ENCODE data around the gene KCNK3. TPM values are rescaled to one million over a fixed set of nuclear protein-coding genes. Genes with fewer than 3 reads are reported as not detected.

Gene KCNK3
- total and polyA plus RNA-seq, 2 of the 13 experiments (the other 11 are each of a cell fraction or from before 2014, with no cell fraction given): not detected

- no peak for TF ChIP-seq AGO1 (IDR thresholded peaks at IDR 0.05; ENCODE audit: low read depth, low read length, poor library complexity, severe bottlenecking)
- TF ChIP-seq ZNF644 (CRISPR knock-in tag; IDR thresholded peaks at IDR 0.05; ENCODE audit: low read depth): peak; percentile 99
- TF ChIP-seq MTERF4 (CRISPR knock-in tag; IDR thresholded peaks at IDR 0.05): no peak
- no peak for TF ChIP-seq THYN1 (CRISPR knock-in tag; IDR thresholded peaks at IDR 0.05; ENCODE audit: borderline replicate concordance, low read depth)
- no peak for TF ChIP-seq ZNF446 (CRISPR knock-in tag; IDR thresholded peaks at IDR 0.05)
- no peak for TF ChIP-seq NR2F2 (IDR thresholded peaks at IDR 0.05; ENCODE audit: borderline replicate concordance, low read depth)
- TF ChIP-seq ZNF33A (CRISPR knock-in tag; IDR thresholded peaks at IDR 0.05; ENCODE audit: borderline replicate concordance): no peak
- no peak for TF ChIP-seq KDM5B (CRISPR knock-in tag; IDR thresholded peaks at IDR 0.05; ENCODE audit: borderline replicate concordance)
- peak; percentile 38; the same call in 1 of the 2 replicates for TF ChIP-seq ZNF503 (CRISPR knock-in tag; IDR thresholded peaks at IDR 0.05)
- no peak for TF ChIP-seq KDM6A (CRISPR knock-in tag; IDR thresholded peaks at IDR 0.05; ENCODE audit: low read depth)
- no peak for TF ChIP-seq PCBP2 (optimal IDR thresholded peaks at IDR 0.05; ENCODE audit: low read depth, low read length, poor library complexity, severe bottlenecking)
- no peak for TF ChIP-seq MLLT10 (CRISPR knock-in tag; IDR thresholded peaks at IDR 0.05)
- TF ChIP-seq GTF3A (CRISPR knock-in tag; conservative IDR thresholded peaks at IDR 0.05): no peak
- 0 out of 2 replicates have a peak, but pooled peaks have one; percentile 52 for TF ChIP-seq RFXANK (CRISPR knock-in tag; IDR thresholded peaks at IDR 0.05)
- TF ChIP-seq CBFB (CRISPR knock-in tag; IDR thresholded peaks at IDR 0.05): no peak
- TF ChIP-seq ZNF430 (CRISPR knock-in tag; IDR thresholded peaks at IDR 0.05): no peak
- TF ChIP-seq GATA4 (IDR thresholded peaks at IDR 0.05; ENCODE audit: borderline replicate concordance, low read depth): no peak
- TF ChIP-seq ZNF160 (CRISPR knock-in tag; IDR thresholded peaks at IDR 0.05): no peak
- TF ChIP-seq ZFY (CRISPR knock-in tag; IDR thresholded peaks at IDR 0.05): no peak
- no peak for TF ChIP-seq ZNF704 (CRISPR knock-in tag; IDR thresholded peaks at IDR 0.05; ENCODE audit: borderline replicate concordance)
- no peak for TF ChIP-seq SOX13 (IDR thresholded peaks at IDR 0.05)
- peak in 1 of 2 experiments; percentile 59; a peak in 1 of 4 replicates for TF ChIP-seq SOX13 (CRISPR knock-in tag; conservative IDR thresholded peaks at IDR 0.05 in 1 of 2, IDR thresholded peaks at IDR 0.05 in 1 of 2)
- no peak for TF ChIP-seq HNRNPUL1 (IDR thresholded peaks at IDR 0.05; ENCODE audit: low read depth, low read length)
- TF ChIP-seq THAP7 (CRISPR knock-in tag; IDR thresholded peaks at IDR 0.05): no peak
- TF ChIP-seq TCF7L2 (IDR thresholded peaks at IDR 0.05; ENCODE audit: low read depth, low read length): no peak
Observed at GRCh38 chr2:26757873-26758789, 65.6 kb downstream of the KCNK3 start (continued).

Measured in HepG2 (cell line).